Left ventricle myocardium inferior (tissue), 1 donor: ENCODE data around the gene GLMN. TPM values are rescaled to one million over a fixed set of nuclear protein-coding genes. Genes with fewer than 3 reads are reported as not detected.

ENCODE experiments used
- DNase-seq: peaks from one replicate; pipeline ENCODE4 v3.0.0-alpha.2; 2020
- H3K27ac ChIP-seq: fragments of 200-600 bp; replicated peaks from 2 replicates; pipeline ENCODE4 v1.8.0; 2021
- H3K27me3 ChIP-seq: fragments of 200-600 bp; 2 replicates; pipeline ENCODE4 v1.8.0; 2021; ENCODE audit warnings: low read depth
- H3K36me3 ChIP-seq: fragments of 200-600 bp; 2 replicates; pipeline ENCODE4 v1.8.0; 2021
- H3K4me1 ChIP-seq: fragments of 200-600 bp; 2 replicates; pipeline ENCODE4 v1.8.0; 2021
- H3K4me3 ChIP-seq: fragments of 200-600 bp; 2 replicates; pipeline ENCODE4 v1.8.0; 2021; ENCODE audit warnings: mild to moderate bottlenecking, moderate library complexity
- H3K9me3 ChIP-seq: fragments of 200-600 bp; replicated peaks from 2 replicates; pipeline ENCODE4 v1.8.0; 2021
- CTCF ChIP-seq: fragments of 200-600 bp; IDR thresholded peaks from 2 replicates; pipeline ENCODE4 v1.8.0; 2021; ENCODE audit warnings: antibody characterized with exemption, mild to moderate bottlenecking, borderline replicate concordance
- intact Hi-C: fragments of 100-400 bp; cut with micrococcal nuclease; formaldehyde crosslinking; loops from one replicate; pipeline ENCODE4 v1.11.0; 2022
- total RNA-seq: library from RNA; stranded (reverse); fragmentation: NEBNext Ultra II Directional; extraction: Animal tissue kit (Norgen Biotek cat#: 25700); gene quantifications from one replicate; pipeline ENCODE4 v1.2.1, GENCODE V29; 2021
- donor health status: DM: no; HTN: yes; CAD: no; lungs with severe emphysema.

GLMN gene
- total RNA-seq, 1 donor from 2014 or later: 6.2 TPM

GRCh38 chr1:92230736-92231135, 68.1 kb downstream of the GLMN start:
- Histone ChIP-seq H3K9me3 (no peaks in the 10 kb centered on the region), H3K4me3 (no peak overlapping the region), H3K27me3 (no peaks in the 10 kb centered on the region), H3K4me1 (no peaks in the 10 kb centered on the region), H3K36me3 (no peaks in the 10 kb centered on the region), H3K27ac (no peak overlapping the region)
- intact Hi-C loops: no loop called here
- TF ChIP-seq CTCF: no peak
- DNase-seq: no peak

GRCh38 chr1:92228401-92228800, 70.4 kb downstream of the GLMN start:
- no peak for DNase-seq
- TF ChIP-seq CTCF: no peak
- no peaks in the 10 kb centered on the region for H3K27me3 ChIP-seq
- no peak overlapping the region for H3K27ac ChIP-seq
- H3K36me3 ChIP-seq: no peaks in the 10 kb centered on the region
- no peaks in the 10 kb centered on the region for H3K9me3 ChIP-seq
- intact Hi-C loops: no loop called here
- H3K4me1 ChIP-seq: no peaks in the 10 kb centered on the region
- no peak overlapping the region for H3K4me3 ChIP-seq

GRCh38 chr1:92219028-92219427, 79.8 kb downstream of the GLMN start:
- no peak for DNase-seq
- Histone ChIP-seq H3K36me3 (no peaks in the 10 kb centered on the region), H3K27me3 (no peaks in the 10 kb centered on the region), H3K27ac (no peak overlapping the region), H3K4me1 (no peaks in the 10 kb centered on the region), H3K9me3 (no peaks in the 10 kb centered on the region), H3K4me3 (no peak overlapping the region)
- intact Hi-C loops: no loop called here
- TF ChIP-seq CTCF: no peak

- intact Hi-C loops: no loop called here
- Histone ChIP-seq H3K27ac (no peak overlapping the region), H3K4me1 (no peaks in the 10 kb centered on the region), H3K9me3 (no peaks in the 10 kb centered on the region), H3K36me3 (no peaks in the 10 kb centered on the region), H3K4me3 (no peak overlapping the region), H3K27me3 (no peaks in the 10 kb centered on the region)
- no peak for TF ChIP-seq CTCF
- DNase-seq: no peak
These were observed 80.2 kb downstream of the GLMN start for GRCh38 chr1:92218559-92218958.

- Histone ChIP-seq H3K9me3 (no peaks in the 10 kb centered on the region), H3K27me3 (no peaks in the 10 kb centered on the region), H3K36me3 (no peaks in the 10 kb centered on the region), H3K27ac (no peak within 1 kb of the TSS), H3K4me3 (no peak within 1 kb of the TSS), H3K4me1 (no peaks in the 10 kb centered on the region)
- TF ChIP-seq CTCF: no peak
- intact Hi-C loops: no loop called here
- DNase-seq: no peak
These were observed 81.1 kb downstream of the GLMN start, which contains the start of gene C1orf146 for GRCh38 chr1:92217721-92218120. Gene C1orf146 (plus strand): TSS chr1:92217915. CDS start chr1:92231421, 13,506 bp downstream.

- no peak overlapping the region for H3K27ac ChIP-seq
- DNase-seq: no peak
- intact Hi-C loops: no loop called here
- H3K4me1 ChIP-seq: no peaks in the 10 kb centered on the region
- no peaks in the 10 kb centered on the region for H3K27me3 ChIP-seq
- no peak overlapping the region for H3K4me3 ChIP-seq
- no peak for TF ChIP-seq CTCF
- no peaks in the 10 kb centered on the region for H3K36me3 ChIP-seq
- peaks cover 16% of the 10 kb centered on the region for H3K9me3 ChIP-seq
These were observed 87.6 kb downstream of the GLMN start for GRCh38 chr1:92211166-92211565.
